GM23248 (cell line): ENCODE results near the gene WDR74.

Experiments used
- EZH2 ChIP-seq: fragments of 200-600 bp; sonication (generic); IDR thresholded peaks from 2 replicates; pipeline ENCODE4 v1.6.1; 2018; ENCODE audit warnings: antibody characterized with exemption, mild to moderate bottlenecking; ENCODE audit not compliant: insufficient read depth, poor library complexity, severe bottlenecking
- EZH2phosphoT487 ChIP-seq: fragments of 200-600 bp; sonication (generic); IDR thresholded peaks from 2 replicates; pipeline ENCODE4 v1.6.1; 2018; ENCODE audit warnings: antibody characterized with exemption, moderate library complexity, mild to moderate bottlenecking, low read depth; ENCODE audit not compliant: insufficient read depth

GRCh38 chr11:62860835-62861563 lies 21.6 kb upstream of the WDR74 start:
- TF ChIP-seq EZH2phosphoT487 (no peak), EZH2 (no peak)
